ENCODE results near the gene TCEA2.

DNA sequence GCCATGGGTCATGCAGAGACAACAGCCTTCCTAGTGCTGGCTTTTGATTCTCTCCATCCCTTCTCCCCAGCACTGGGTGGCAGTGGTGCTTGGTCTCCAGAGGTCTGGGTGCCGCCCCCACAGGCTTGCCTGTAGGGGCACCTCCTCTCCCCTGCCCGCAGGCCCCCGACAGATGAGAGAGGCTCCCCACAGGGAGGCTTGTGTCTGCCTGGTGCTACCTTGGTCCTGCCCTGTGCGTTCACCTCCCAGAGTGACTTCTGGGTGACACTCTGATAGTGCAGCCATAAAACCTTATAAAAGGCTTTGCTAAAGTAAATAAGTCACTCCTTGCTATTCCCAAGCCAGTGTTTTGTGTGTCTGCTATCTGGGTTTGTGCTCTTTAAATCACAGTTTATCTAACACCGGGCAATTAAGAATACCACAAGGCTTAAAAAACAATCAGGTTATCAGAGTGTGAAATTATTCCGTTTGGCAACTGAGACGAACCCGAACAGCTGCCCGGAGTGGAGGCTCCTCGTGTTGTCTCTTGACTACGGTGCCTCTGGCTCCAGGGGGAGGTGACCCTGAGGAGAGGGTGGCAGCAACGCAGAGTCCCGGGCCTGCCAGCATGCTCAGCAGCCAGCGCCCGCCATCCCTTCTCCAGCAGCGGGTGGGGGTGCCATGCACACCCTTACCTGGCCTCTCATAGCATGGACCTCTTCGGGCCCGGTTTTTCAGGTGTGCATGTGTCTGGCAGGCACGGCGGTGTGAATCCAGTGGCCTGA lies 32.4 kb upstream of the TCEA2 start:
- TF ChIP-seq POLR2AphosphoS5 (IDR thresholded peaks at IDR 0.05) (no peak), POLR2A (IDR thresholded peaks at IDR 0.05) (no peak)
- TF ChIP-seq, protein P1, sequence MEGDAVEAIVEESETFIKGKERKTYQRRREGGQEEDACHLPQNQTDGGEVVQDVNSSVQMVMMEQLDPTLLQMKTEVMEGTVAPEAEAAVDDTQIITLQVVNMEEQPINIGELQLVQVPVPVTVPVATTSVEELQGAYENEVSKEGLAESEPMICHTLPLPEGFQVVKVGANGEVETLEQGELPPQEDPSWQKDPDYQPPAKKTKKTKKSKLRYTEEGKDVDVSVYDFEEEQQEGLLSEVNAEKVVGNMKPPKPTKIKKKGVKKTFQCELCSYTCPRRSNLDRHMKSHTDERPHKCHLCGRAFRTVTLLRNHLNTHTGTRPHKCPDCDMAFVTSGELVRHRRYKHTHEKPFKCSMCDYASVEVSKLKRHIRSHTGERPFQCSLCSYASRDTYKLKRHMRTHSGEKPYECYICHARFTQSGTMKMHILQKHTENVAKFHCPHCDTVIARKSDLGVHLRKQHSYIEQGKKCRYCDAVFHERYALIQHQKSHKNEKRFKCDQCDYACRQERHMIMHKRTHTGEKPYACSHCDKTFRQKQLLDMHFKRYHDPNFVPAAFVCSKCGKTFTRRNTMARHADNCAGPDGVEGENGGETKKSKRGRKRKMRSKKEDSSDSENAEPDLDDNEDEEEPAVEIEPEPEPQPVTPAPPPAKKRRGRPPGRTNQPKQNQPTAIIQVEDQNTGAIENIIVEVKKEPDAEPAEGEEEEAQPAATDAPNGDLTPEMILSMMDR (IDR thresholded peaks at IDR 0.05), result no peak

Data from gastroesophageal sphincter (tissue), 3 donors.